ENCODE data around the gene PHACTR2.

DNA sequence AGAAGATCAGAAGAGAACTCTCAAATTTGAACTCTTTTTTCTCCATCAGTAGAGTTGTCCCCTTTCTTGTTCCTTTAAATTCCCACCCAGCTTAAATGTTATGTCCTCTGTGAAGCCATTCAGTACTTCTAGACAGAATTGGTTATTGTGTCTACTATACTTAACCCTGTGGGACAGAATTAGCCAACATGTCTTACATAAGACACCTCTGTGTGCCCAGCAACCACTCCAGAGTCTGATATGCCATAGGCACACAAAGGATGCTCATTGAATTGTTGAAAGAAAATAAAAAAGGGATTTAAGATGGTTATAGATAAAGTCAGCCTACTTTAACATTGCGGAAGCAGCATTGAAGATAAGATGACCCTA lies 88.4 kb downstream of the PHACTR2 start:
- TF ChIP-seq, protein P1, sequence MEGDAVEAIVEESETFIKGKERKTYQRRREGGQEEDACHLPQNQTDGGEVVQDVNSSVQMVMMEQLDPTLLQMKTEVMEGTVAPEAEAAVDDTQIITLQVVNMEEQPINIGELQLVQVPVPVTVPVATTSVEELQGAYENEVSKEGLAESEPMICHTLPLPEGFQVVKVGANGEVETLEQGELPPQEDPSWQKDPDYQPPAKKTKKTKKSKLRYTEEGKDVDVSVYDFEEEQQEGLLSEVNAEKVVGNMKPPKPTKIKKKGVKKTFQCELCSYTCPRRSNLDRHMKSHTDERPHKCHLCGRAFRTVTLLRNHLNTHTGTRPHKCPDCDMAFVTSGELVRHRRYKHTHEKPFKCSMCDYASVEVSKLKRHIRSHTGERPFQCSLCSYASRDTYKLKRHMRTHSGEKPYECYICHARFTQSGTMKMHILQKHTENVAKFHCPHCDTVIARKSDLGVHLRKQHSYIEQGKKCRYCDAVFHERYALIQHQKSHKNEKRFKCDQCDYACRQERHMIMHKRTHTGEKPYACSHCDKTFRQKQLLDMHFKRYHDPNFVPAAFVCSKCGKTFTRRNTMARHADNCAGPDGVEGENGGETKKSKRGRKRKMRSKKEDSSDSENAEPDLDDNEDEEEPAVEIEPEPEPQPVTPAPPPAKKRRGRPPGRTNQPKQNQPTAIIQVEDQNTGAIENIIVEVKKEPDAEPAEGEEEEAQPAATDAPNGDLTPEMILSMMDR (IDR thresholded peaks at IDR 0.05) = no peak
- TF ChIP-seq POLR2A (IDR thresholded peaks at IDR 0.05) = no peak
